Measurements from ENCODE around the gene FREM2. TPM values are rescaled to one million over a fixed set of nuclear protein-coding genes. Genes with fewer than 3 reads are reported as not detected.

FREM2 gene
- total and polyA plus RNA-seq, 2 experiments from 2014 or later, result 2.4 to 29.8 TPM

GRCh38 chr13:38697197-38697596 is 10.3 kb downstream of the FREM2 start (continued):
- no peak for TF ChIP-seq ZNF462 (CRISPR knock-in tag; IDR thresholded peaks at IDR 0.05)
- no peak for TF ChIP-seq POLR2AphosphoS5 (IDR thresholded peaks at IDR 0.05; ENCODE audit: low read depth)
- TF ChIP-seq ETS1 (IDR thresholded peaks at IDR 0.05), result no peak
- TF ChIP-seq STAT1 (IDR thresholded peaks at IDR 0.05; ENCODE audit: unreplicated experiment), result no peak
- no peak for TF ChIP-seq JUNB (IDR thresholded peaks at IDR 0.05; ENCODE audit: unreplicated experiment)
- TF ChIP-seq CREB1 (CRISPR knock-in tag; IDR thresholded peaks at IDR 0.05; ENCODE audit: low read depth), result no peak
- no peak for TF ChIP-seq EZH2 (IDR thresholded peaks at IDR 0.05; ENCODE audit: low read depth, unreplicated experiment)
- no peak for TF ChIP-seq NANOG (IDR thresholded peaks at IDR 0.05; ENCODE audit: borderline replicate concordance)
- TF ChIP-seq CTCF (conservative IDR thresholded peaks at IDR 0.05; ENCODE audit: low read depth in 2 of 2), result no peak
- TF ChIP-seq EZH2phosphoT487 (IDR thresholded peaks at IDR 0.05; ENCODE audit: unreplicated experiment), result no peak
- no peak for TF ChIP-seq ZNF114 (CRISPR knock-in tag; IDR thresholded peaks at IDR 0.05)

Measured in GM23338 (cell line).